HCT116 (cell line): ENCODE measurements around the gene GEMIN7. TPM values are rescaled to one million over a fixed set of nuclear protein-coding genes. Genes with fewer than 3 reads are reported as not detected.

Experiments
- ATAC-seq: fragments of 200-7000 bp; cut with Tn5 transposase; 2 replicates; pipeline ENCODE4 v1.9.1; 2020; ENCODE audit warnings: mild to moderate bottlenecking, moderate library complexity
- BruUV-seq: library from RNA; stranded (reverse); fragments of 400-500 nt; replicated peaks from 2 replicates; lab custom pipeline; 2021; lab: Mats Ljungman, UMichigan
- CTCF ChIA-PET: fragments of 300-600 bp; sonication (Branson Sonifier 250); formaldehyde crosslinking; loops from one replicate; lab custom pipeline; 2021; ENCODE audit warnings: antibody characterized with exemption; lab: Charles Lee
- POLR2A ChIA-PET: fragments of 300-600, 350-600 bp; sonication (Branson Sonifier 250); formaldehyde crosslinking; loops from one replicate; lab custom pipeline; 2021; ENCODE audit warnings: antibody characterized with exemption; lab: Charles Lee
- RAD21 ChIA-PET, 2 experiments: fragments of 300-600 bp; sonication (Branson Sonifier 250); formaldehyde crosslinking; loops; one replicate each; lab custom pipeline; 2023; ENCODE audit warnings: low total read pairs in 2 of 2; ENCODE audit not compliant: uncharacterized antibody in 2 of 2, unreplicated experiment in 2 of 2, low non-redundant PET in 1 of 2; lab: Charles Lee
- DNase-seq: peaks from one replicate; pipeline ENCODE4 v3.0.0-alpha.2; 2010; ENCODE audit warnings: low read depth, low spot score
- H2AFZ ChIP-seq: fragments of 200-600 bp; shearing (Covaris generic), sonication (generic); 2 replicates; pipeline ENCODE4 v1.6.1; 2017; ENCODE audit warnings: low read depth, mixed run types, mixed read lengths, antibody characterized with exemption, low read length; ENCODE audit not compliant: poor library complexity, severe bottlenecking
- H3K27ac ChIP-seq: 2 replicates; pipeline ENCODE4 v1.5.1; 2012; ENCODE audit warnings: low read depth, low read length
- H3K27me3 ChIP-seq: fragments of 200-600 bp; sonication (generic); 2 replicates; pipeline ENCODE4 v1.6.1; 2016; ENCODE audit warnings: mixed run types, low read length, mixed read lengths; ENCODE audit not compliant: insufficient read depth
- H3K36me3 ChIP-seq, 2 experiments: fragments of 200-500 bp in 1 of 2; fragments of 200-600 bp in 1 of 2; sonication (Bioruptor generic) in 1 of 2; sonication (generic) in 1 of 2; 2 replicates each; pipeline versions ENCODE4 v1.5.1 to v1.6.1; 2014 to 2016; ENCODE audit warnings: low read length in 2 of 2, inconsistent platforms in 1 of 2, mixed read lengths in 1 of 2, mixed run types in 1 of 2; ENCODE audit not compliant: insufficient read depth in 2 of 2, control insufficient read depth in 1 of 2
- H3K4me1 ChIP-seq, 2 experiments: fragments of 200-600 bp in 1 of 2; sonication (generic) in 1 of 2; 2 replicates each; pipeline versions ENCODE4 v1.5.1 to v1.6.1; 2012 to 2017; ENCODE audit warnings: low read length in 2 of 2, inconsistent platforms in 1 of 2, mild to moderate bottlenecking in 1 of 2, mixed read lengths in 1 of 2, mixed run types in 1 of 2, moderate library complexity in 1 of 2; ENCODE audit not compliant: insufficient read depth in 2 of 2, control insufficient read depth in 1 of 2
- H3K4me2 ChIP-seq: fragments of 200-600 bp; sonication (generic); 2 replicates; pipeline ENCODE4 v1.6.1; 2017; ENCODE audit warnings: mixed run types, low read length, mixed read lengths
- H3K4me3 ChIP-seq, 2 experiments: fragments of 200-600 bp in 1 of 2; sonication (generic) in 1 of 2; replicated peaks in 1 of 2; 2 replicates each; pipeline ENCODE4 v1.5.1; 2011 to 2016; ENCODE audit warnings: low read length in 2 of 2, control low read depth in 1 of 2, low read depth in 1 of 2, mild to moderate bottlenecking in 1 of 2, mixed read lengths in 1 of 2, mixed run types in 1 of 2
- H3K79me2 ChIP-seq: fragments of 200-600 bp; sonication (generic); 2 replicates; pipeline ENCODE4 v1.6.1; 2017; ENCODE audit warnings: mild to moderate bottlenecking, mixed run types, low read length, moderate library complexity, mixed read lengths; ENCODE audit not compliant: insufficient read depth
- H3K9ac ChIP-seq: fragments of 200-600 bp; sonication (generic); 2 replicates; pipeline ENCODE4 v1.6.1; 2016; ENCODE audit warnings: low read length, mixed read lengths
- H3K9me2 ChIP-seq: fragments of 200-600 bp; sonication (generic), shearing (Covaris generic); 2 replicates; pipeline ENCODE4 v1.6.1; 2017; ENCODE audit warnings: mixed run types, mild to moderate bottlenecking, moderate library complexity; ENCODE audit not compliant: insufficient read depth
- H3K9me3 ChIP-seq, 2 experiments: fragments of 200-500 bp in 1 of 2; fragments of 200-600 bp in 1 of 2; sonication (Bioruptor generic) in 1 of 2; sonication (generic) in 1 of 2; 2 replicates each; pipeline ENCODE4 v1.6.1; 2014 to 2017; ENCODE audit warnings: low read length in 2 of 2, mixed read lengths in 2 of 2, inconsistent platforms in 1 of 2, low read depth in 1 of 2, mild to moderate bottlenecking in 1 of 2, mixed run types in 1 of 2, moderate library complexity in 1 of 2; ENCODE audit not compliant: control insufficient read depth in 1 of 2, insufficient read depth in 1 of 2
- H4K20me1 ChIP-seq: fragments of 200-600 bp; sonication (generic), shearing (Covaris generic); 2 replicates; pipeline ENCODE4 v1.6.1; 2017; ENCODE audit warnings: mixed run types, mild to moderate bottlenecking, moderate library complexity; ENCODE audit not compliant: insufficient read depth
- EZH2phosphoT487 ChIP-seq: fragments of 200-600 bp; IDR thresholded peaks from 2 replicates; pipeline ENCODE4 v1.6.1; 2018; ENCODE audit warnings: antibody characterized with exemption, borderline replicate concordance
- SIN3A ChIP-seq: IDR thresholded peaks from 2 replicates; pipeline ENCODE4 v1.6.1; 2012; ENCODE audit warnings: low read depth
- SRF ChIP-seq: IDR thresholded peaks from 2 replicates; pipeline ENCODE4 v1.6.1; 2012; ENCODE audit warnings: low read depth
- YY1 ChIP-seq: IDR thresholded peaks from 2 replicates; pipeline ENCODE4 v1.6.1; 2011; ENCODE audit warnings: low read length, low read depth, moderate library complexity, mild to moderate bottlenecking; ENCODE audit not compliant: insufficient replicate concordance; ENCODE audit errors: extremely low read depth
- intact Hi-C: fragments of 100-400 bp; cut with micrococcal nuclease; formaldehyde crosslinking; loops from 2 replicates; pipeline ENCODE4 v1.10.0; 2022
- total RNA-seq: library from RNA; stranded (reverse); gene quantifications from one replicate; pipeline ENCODE4 v1.2.1, GENCODE V29; 2021; ENCODE audit not compliant: unreplicated experiment
- TF ChIP-seq, protein P1 (sequence below): IDR thresholded peaks from 2 replicates; pipeline ENCODE4 v1.6.1; 2011; ENCODE audit warnings: mild to moderate bottlenecking, low read length, moderate library complexity; ENCODE audit not compliant: insufficient replicate concordance; ENCODE audit errors: extremely low read depth

Gene GEMIN7
- total RNA-seq, 1 experiment from 2014 or later, result 35.4 TPM

DNA sequence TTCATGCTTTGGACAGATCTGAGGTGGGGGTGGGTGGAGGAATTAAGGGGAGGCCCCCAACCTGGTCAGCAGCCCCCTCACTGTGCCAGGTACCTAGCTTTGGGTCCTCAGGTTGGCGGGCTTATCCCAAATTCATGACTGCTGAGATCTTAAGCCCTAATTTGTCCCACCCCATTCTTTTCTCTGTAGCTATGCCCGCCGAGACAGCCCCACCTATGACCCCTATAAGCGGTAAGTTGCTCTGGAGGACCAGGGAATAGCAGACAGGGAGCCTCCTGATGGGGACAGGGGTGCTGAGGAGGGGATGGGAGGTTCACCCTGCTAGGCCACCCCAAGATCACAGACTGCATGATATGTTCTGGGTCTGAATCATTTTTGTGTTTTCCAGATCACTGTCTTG lies 17.1 kb upstream of the GEMIN7 start:
- no peaks in the 10 kb centered on the region for H3K9me2 ChIP-seq
- ChIA-PET RAD21 (no interaction called here), POLR2A (no interaction called here), CTCF (no interaction called here)
- H3K27ac ChIP-seq, result no peak overlapping the region
- peaks cover 49 to 51% of the 10 kb centered on the region in 2 experiments; a peak in 3 of 4 replicates for H3K36me3 ChIP-seq
- no peak overlapping the region for H2AFZ ChIP-seq
- no peaks in the 10 kb centered on the region for H3K4me1 ChIP-seq
- H3K27me3 ChIP-seq, result no peaks in the 10 kb centered on the region
- no peak overlapping the region for H3K9ac ChIP-seq
- H3K79me2 ChIP-seq, result peaks cover 17% of the 10 kb centered on the region; the same call in 1 of the 2 replicates
- intact Hi-C loops, result no loop called here
- BruUV-seq, result no TSS peak
- TF ChIP-seq SRF, result no peak
- TF ChIP-seq, protein P1, sequence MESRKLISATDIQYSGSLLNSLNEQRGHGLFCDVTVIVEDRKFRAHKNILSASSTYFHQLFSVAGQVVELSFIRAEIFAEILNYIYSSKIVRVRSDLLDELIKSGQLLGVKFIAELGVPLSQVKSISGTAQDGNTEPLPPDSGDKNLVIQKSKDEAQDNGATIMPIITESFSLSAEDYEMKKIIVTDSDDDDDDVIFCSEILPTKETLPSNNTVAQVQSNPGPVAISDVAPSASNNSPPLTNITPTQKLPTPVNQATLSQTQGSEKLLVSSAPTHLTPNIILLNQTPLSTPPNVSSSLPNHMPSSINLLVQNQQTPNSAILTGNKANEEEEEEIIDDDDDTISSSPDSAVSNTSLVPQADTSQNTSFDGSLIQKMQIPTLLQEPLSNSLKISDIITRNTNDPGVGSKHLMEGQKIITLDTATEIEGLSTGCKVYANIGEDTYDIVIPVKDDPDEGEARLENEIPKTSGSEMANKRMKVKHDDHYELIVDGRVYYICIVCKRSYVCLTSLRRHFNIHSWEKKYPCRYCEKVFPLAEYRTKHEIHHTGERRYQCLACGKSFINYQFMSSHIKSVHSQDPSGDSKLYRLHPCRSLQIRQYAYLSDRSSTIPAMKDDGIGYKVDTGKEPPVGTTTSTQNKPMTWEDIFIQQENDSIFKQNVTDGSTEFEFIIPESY, result no peak
- no peak for TF ChIP-seq SIN3A
- no peak for TF ChIP-seq EZH2phosphoT487
- TF ChIP-seq YY1, result no peak
- H3K9me3 ChIP-seq, result no peaks in the 10 kb centered on the region
- no peak for ATAC-seq
- H3K4me3 ChIP-seq, result no peak overlapping the region
- H3K4me2 ChIP-seq, result no peak overlapping the region
- no peak for DNase-seq
- no peaks in the 10 kb centered on the region for H4K20me1 ChIP-seq
